ENCODE results near the gene ZCCHC24.

Gene ZCCHC24

DNA sequence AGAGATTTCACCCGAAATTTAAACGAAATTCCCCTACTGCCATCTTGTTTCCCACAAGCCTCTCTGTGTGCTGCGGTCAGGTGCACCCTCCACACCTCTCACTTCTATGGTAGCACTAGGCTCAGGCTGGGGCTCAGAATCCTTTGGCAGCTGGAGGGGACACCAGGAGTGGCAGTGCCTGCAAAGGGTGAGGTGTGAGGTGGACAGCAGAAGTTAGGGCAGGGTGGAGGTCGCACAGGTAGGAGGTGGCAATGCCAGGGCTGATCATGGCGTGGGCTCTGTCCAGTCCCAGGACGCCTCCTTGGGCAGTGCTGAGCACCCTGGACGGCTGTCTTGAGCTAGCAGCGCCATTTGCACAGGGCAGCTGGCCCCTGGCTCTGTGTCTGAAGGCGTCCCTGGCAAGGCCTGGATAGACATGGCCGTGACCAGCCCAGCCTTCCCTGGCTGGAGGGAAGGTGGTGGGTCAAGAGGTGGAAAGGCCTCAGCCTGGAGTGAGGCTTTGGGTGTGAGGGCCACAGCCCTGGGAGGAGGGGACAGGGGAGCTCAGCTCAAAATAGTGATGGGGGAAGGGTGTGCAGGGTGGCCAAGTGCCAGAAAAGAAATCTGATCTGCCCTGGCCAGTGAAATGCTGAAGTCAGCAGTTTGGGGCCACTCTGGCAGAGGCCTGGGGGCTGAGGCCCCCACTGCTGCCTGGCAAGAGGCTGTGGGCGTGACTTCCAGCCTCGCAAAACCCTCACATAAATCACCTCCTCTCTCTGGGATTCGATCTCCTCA, 40.0 kb downstream of the ZCCHC24 start:
- TF ChIP-seq EZH2 (IDR thresholded peaks at IDR 0.05; ENCODE audit: borderline replicate concordance, low read length), result no peak
- TF ChIP-seq CTCF (IDR thresholded peaks at IDR 0.05; ENCODE audit: low read length), result no peak
- Histone ChIP-seq H3K9ac (ENCODE audit: low read length) (no peak overlapping the region), H2AFZ (ENCODE audit: low read length) (no peak overlapping the region), H3K9me3 (ENCODE audit: low read length) (no peaks in the 10 kb centered on the region), H3F3A (ENCODE audit: insufficient read depth, low read length) (no peaks in the 10 kb centered on the region), H3K79me2 (ENCODE audit: insufficient read depth, low read length) (no peaks in the 10 kb centered on the region), H3K4me3 (ENCODE audit: low read depth, low read length, poor library complexity, severe bottlenecking) (no peak overlapping the region), H3K27ac (ENCODE audit: low read depth, low read length, poor library complexity, severe bottlenecking) (no peak overlapping the region), H4K20me1 (ENCODE audit: insufficient read depth, low read length) (no peaks in the 10 kb centered on the region), H3K9me2 (ENCODE audit: low read depth, low read length) (no peaks in the 10 kb centered on the region), H3K4me1 (ENCODE audit: insufficient read depth, low read length, severe bottlenecking) (no peaks in the 10 kb centered on the region), H3K4me2 (ENCODE audit: low read length) (no peak overlapping the region), H3K36me3 (ENCODE audit: insufficient read depth, low read length) (no peaks in the 10 kb centered on the region), H3K27me3 (ENCODE audit: insufficient read depth, low read length) (peaks cover 6% of the 10 kb centered on the region; the same call in 1 of the 2 replicates)

- Histone ChIP-seq H3K4me3 (ENCODE audit: low read depth, low read length, poor library complexity, severe bottlenecking) (no peak overlapping the region), H3F3A (ENCODE audit: insufficient read depth, low read length) (no peaks in the 10 kb centered on the region), H3K27me3 (ENCODE audit: insufficient read depth, low read length) (peaks cover 6% of the 10 kb centered on the region; the same call in 1 of the 2 replicates), H3K27ac (ENCODE audit: low read depth, low read length, poor library complexity, severe bottlenecking) (no peak overlapping the region), H4K20me1 (ENCODE audit: insufficient read depth, low read length) (no peaks in the 10 kb centered on the region), H3K9ac (ENCODE audit: low read length) (no peak overlapping the region), H3K9me3 (ENCODE audit: low read length) (no peaks in the 10 kb centered on the region), H2AFZ (ENCODE audit: low read length) (no peak overlapping the region), H3K9me2 (ENCODE audit: low read depth, low read length) (no peaks in the 10 kb centered on the region), H3K4me2 (ENCODE audit: low read length) (no peak overlapping the region), H3K79me2 (ENCODE audit: insufficient read depth, low read length) (no peaks in the 10 kb centered on the region), H3K36me3 (ENCODE audit: insufficient read depth, low read length) (no peaks in the 10 kb centered on the region), H3K4me1 (ENCODE audit: insufficient read depth, low read length, severe bottlenecking) (no peaks in the 10 kb centered on the region)
- TF ChIP-seq EZH2 (IDR thresholded peaks at IDR 0.05; ENCODE audit: borderline replicate concordance, low read length), result no peak
- no peak for TF ChIP-seq CTCF (IDR thresholded peaks at IDR 0.05; ENCODE audit: low read length)
Measured at GRCh38 chr10:79404690-79405131, 40.7 kb downstream of the ZCCHC24 start.

GRCh38 chr10:79404231-79404609, 41.2 kb downstream of the ZCCHC24 start:
- Histone ChIP-seq H3K4me2 (ENCODE audit: low read length) (no peak overlapping the region), H3K4me1 (ENCODE audit: insufficient read depth, low read length, severe bottlenecking) (no peaks in the 10 kb centered on the region), H3K9me3 (ENCODE audit: low read length) (no peaks in the 10 kb centered on the region), H3F3A (ENCODE audit: insufficient read depth, low read length) (no peaks in the 10 kb centered on the region), H4K20me1 (ENCODE audit: insufficient read depth, low read length) (no peaks in the 10 kb centered on the region), H3K4me3 (ENCODE audit: low read depth, low read length, poor library complexity, severe bottlenecking) (no peak overlapping the region), H3K79me2 (ENCODE audit: insufficient read depth, low read length) (no peaks in the 10 kb centered on the region), H3K27ac (ENCODE audit: low read depth, low read length, poor library complexity, severe bottlenecking) (no peak overlapping the region), H3K9ac (ENCODE audit: low read length) (no peak overlapping the region), H3K27me3 (ENCODE audit: insufficient read depth, low read length) (peaks cover 6% of the 10 kb centered on the region; the same call in 1 of the 2 replicates), H3K36me3 (ENCODE audit: insufficient read depth, low read length) (no peaks in the 10 kb centered on the region), H2AFZ (ENCODE audit: low read length) (no peak overlapping the region), H3K9me2 (ENCODE audit: low read depth, low read length) (no peaks in the 10 kb centered on the region)
- no peak for TF ChIP-seq EZH2 (IDR thresholded peaks at IDR 0.05; ENCODE audit: borderline replicate concordance, low read length)
- no peak for TF ChIP-seq CTCF (IDR thresholded peaks at IDR 0.05; ENCODE audit: low read length)
